ENCODE results near the gene NELFCD.
"Not testable (repeated sequence)": the region's sequence is repeated elsewhere in the genome, so short reads cannot be mapped to it uniquely, and the experiment has no call there.

The NELFCD gene

GRCh38 chr20:59028812-59029211, 47.8 kb downstream of the NELFCD start:
- DNase-seq, result no peak

DNA sequence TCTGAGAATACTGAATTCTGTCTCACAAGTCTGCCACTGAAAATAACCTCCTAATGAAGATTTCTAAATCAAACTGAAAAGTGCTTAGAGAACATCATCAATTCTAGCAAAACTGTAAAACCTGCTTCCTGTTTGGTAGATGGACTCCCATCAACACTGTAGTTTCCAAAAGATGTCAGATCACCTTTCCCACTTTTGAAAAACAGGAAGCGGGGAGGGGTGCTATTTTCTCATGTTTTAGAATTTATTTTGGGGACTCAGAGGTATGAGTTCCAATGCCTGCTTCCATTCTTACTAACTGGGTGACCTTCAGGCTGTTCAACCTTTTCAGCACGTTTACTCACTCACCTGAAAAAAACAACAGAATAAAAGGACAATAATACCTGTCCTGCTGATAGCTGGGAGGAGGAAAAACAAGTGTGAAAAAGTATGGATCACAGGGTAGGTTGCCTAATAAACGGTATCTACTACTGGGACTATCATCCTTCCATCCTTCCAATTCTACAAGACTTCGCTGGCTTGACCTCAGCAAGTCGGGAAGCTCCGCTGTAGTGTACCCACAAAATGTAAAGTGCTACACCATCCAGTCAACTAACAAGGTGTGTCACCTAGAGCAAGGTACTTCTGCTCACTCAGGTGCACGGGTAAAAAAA, 50.0 kb downstream of the NELFCD start:
- no peak for DNase-seq

DNA sequence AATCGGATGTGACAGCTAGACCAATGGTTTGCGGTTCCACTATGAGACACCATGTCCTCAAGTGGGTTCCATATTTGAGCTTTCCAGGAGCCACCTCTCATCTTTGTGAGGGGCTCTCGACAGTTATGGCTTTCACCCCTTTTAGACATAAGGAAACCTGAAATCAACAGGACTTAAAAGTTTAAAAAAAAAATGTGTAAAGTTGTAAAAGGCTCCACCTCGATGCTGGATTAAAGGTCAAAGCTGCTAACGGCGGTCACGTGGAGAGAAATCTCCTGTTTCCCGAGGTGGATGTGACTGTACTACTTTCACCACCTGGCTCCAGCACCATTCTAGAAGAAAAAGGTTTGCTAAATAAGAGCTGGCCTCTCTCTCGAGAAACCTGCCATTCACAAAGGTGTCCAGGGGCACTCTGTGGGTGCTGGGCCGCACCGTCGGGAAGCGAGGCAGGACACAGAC, 50.5 kb downstream of the NELFCD start:
- no peak for DNase-seq

DNA sequence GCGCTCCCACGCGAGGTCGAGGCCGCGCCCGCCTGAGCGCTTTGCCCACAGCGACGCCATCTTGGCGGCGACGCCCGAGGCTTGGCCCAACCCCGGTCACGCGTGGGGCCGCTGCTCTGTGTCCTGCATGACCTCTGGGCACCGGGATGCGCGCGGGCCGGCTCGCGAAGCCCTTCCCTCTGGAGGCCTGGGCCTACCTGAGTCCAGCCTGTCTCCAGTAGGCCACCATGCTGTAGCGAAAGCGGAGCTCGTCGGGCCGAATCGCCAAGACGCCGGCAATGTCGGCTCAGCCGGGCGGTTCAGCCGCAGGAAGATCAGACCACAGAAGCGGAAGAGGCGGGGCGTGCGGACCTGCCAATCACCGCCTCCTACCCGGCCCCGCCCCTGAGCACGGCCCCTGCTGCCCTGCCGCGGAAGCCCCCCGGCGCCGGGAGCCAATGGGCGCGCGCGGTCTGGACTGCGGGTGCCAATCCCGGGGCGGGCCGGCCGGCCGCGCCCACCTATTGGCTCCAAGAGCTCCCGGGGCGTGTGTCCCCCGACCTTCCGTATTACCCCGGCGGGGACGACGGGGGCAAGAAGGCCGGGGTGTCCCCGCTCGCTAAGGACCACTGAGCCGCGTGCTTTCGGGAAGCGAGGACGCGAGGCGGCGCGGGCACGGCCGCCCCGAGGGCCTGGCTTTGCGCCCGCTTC, 51.1 kb downstream of the NELFCD start, which contains the start of gene ATP5F1E:
Gene ATP5F1E, minus strand, starts transcription at position 313 of the 690 bp plus-strand sequence. Its CDS starts 84 bp downstream, at position 229.
- peak; percentile 96 for DNase-seq

DNA sequence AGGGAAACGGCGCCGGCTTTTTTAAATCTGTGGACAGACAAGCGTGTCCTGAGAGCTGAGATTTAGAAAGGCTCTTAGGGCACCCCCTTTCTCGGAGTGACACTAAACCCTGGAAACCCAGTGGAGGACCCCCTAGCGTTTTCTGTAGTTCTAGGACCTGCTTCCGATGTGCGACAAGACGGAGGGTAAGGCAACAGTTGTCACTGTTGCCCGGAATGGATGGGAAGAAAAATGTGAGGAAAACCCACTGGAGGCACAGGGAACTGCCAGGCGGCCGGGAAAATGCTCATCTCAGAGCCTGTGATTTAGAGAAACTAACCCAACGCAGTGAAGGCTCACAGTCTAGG, 51.6 kb downstream of the NELFCD start:
- DNase-seq, result no peak

- no peak for DNase-seq
These were observed 52.0 kb downstream of the NELFCD start for GRCh38 chr20:59033093-59033492.

DNA sequence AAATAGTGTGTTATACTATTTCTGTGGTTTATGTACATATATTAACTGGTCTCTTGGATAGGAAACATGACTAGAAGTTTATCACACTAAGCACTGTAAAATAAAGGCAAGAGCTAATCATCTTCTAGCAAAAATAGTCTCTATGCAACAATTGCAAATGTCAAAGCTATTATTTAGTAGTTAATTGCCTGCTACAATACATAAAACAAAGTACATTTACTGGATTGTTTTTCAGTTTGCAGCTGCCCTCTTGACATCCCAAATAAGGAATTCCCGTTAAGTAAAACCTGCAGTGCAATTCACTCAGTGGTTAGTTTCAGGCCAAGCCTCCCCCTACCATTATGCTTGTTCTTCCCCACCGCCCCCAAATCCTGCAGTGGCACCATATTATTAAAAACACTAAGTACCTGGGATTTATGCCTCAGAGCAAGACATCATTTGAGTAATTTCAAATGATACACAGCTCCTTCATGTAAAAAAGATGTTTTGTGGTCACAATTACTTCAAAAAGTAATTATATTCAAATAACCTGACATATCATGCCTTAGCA, 52.6 kb downstream of the NELFCD start:
- no peak for DNase-seq

DNA sequence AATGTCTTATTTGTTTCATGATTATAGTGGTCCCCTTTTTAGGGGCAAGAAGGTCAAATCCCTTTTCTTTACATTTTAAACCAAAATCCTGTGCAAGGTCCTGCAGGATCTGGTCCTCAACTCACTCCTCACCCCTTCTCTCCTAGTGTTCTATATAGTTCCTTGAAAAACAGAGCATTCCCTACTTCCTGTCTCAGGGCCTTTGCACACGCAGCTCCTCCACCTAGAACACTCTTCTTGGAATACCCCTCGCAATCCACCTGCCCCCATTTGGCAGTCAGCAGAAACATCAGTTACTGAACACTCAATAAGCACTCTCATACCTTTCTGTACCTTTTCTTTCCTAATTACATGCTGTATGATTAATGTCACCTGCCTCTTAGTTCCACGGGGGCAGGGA, 54.3 kb downstream of the NELFCD start:
- DNase-seq, result no peak

- DNase-seq, result no peak
These were observed 56.3 kb downstream of the NELFCD start for GRCh38 chr20:59037386-59037785.

DNA sequence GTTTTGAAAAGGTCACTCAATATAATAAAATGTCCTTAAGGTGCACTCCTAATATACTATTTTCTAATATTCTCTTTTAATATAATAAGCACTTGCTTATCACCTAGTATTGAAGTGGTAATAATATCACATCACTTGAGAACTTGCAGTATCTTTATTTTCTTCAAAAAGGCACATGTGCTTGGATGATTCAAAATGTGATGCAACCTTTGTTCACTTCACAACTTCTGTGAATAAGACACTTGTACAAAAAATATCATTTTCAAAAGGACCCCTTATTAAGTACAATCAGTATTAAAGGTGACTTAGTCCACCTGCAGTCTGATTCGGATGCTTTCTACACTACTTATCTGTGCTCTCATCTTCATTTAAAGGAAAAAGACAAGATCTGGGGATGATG, 58.2 kb downstream of the NELFCD start:
- no peak for DNase-seq

- DNase-seq, result no peak
These were observed 59.6 kb downstream of the NELFCD start for GRCh38 chr20:59040667-59041066.

DNA sequence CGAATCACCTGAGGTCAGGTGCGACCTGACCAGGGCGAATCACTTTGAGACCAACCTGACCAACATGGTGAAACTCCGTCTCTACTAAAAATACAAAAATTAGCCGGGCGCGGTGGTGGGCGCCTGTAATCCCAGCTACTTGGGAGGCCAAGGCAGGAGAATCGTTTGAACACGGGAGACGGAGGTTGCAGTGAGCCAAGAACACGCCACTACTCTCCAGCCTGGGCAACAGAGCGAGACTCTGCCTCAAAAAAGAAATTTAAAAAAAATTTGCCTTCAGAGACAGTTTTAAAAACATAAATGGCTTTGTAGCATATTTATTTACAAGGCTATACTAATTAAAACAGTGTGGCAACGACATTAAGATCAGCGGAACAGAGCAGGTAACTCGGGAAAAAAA, 60.4 kb downstream of the NELFCD start:
- not testable (repeated sequence) for DNase-seq

DNA sequence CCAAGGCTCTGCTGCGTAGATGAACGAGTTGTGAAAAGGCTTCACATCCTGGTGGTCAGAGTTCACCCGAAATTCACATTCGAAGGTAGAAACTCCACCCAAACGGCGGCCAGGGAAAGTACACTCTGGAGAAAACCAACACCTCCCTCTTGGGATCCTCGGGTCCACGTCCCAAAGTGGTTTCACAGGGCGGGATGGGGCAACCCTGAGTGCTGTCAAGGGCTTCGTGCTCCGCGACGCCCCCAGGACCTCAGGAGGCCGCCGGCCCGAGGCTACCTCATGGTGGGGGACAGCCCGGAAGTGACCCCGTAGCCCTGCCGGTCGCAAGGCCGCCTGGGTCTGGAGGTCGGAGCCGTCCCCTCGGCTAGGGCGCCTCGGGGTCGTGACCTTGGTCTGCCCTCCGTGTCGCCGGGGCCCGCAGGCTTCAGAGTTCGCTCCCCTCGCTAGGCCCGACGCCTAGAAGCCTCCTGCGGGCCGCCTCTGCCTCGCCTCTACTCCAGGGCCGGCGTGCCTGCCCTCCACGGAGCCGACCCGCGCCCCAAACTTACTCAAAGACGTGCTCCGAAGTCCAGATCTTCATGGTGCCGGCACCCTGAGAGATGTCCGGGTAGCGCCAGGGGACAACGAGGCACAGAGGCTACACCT, 61.2 kb downstream of the NELFCD start, which contains the start of gene PRELID3B:
Gene PRELID3B, minus strand, starts transcription at position 636 of the 645 bp plus-strand sequence. Its CDS starts 56 bp downstream, at position 580.
- DNase-seq, result peak; percentile 74

GRCh38 chr20:59042796-59043631, 62.0 kb downstream of the NELFCD start:
- DNase-seq, result peak; percentile 90

GRCh38 chr20:59043698-59044097, 62.6 kb downstream of the NELFCD start:
- DNase-seq, result no peak

DNA sequence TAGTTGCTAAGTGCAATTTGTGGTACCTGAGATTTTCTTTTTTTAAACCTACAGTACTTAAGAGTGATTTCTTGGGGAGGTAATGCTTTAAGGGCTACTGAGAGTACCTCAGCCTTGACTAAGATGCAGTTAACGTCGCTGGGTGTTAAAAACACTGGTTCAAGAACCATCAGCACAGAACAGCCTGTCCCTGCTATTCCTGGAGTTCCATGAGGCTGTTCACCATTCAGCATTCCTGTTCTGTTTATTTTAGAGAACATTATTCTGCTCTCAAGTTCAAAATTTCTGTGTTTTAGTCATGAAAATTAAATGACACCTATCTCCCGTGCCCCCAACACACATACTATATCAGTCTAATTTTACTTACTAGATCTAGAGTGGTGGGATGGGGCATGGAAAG, 63.2 kb downstream of the NELFCD start:
- no peak for DNase-seq

Data from NK-92 treated with Interleukin-12 subunit alpha and Interleukin-12 subunit beta, amount 100 ng/mL, for 24 hours (cell line).